Posterior vena cava (tissue), 2 donors: ENCODE data around the gene SUPT20HL1. TPM values are rescaled to one million over a fixed set of nuclear protein-coding genes. Genes with fewer than 3 reads are reported as not detected.
"Not testable (repeated sequence)": the region's sequence is repeated elsewhere in the genome, so short reads cannot be mapped to it uniquely, and the experiment has no call there.

ENCODE experiments used
- DNase-seq: peaks from one replicate; pipeline ENCODE4 v3.0.0-alpha.2; 2020; ENCODE audit warnings: low spot score
- intact Hi-C, 2 donors: fragments of 100-400 bp; cut with DNase I; formaldehyde crosslinking; loops; one replicate each; pipeline versions ENCODE4 v1.14.1 to v1.14.2; 2022 to 2023
- total RNA-seq, 2 donors: library from RNA; stranded (reverse); fragmentation: NEBNext Ultra II Directional; extraction: Animal tissue kit (Norgen Biotek cat#: 25700); gene quantifications; one replicate each; pipeline ENCODE4 v1.2.1, GENCODE V29; 2021
- donor health status: DM: yes; HTN: yes; CAD: no.
- donor health status: DM: yes; HTN: yes; CAD: no.

SUPT20HL1 gene
- total RNA-seq, 2 donors from 2014 or later, result 0.48 to 0.69 TPM

GRCh38 chrX:24357106-24357505 is 3.3 kb upstream of the SUPT20HL1 start:
- DNase-seq, result no peak
- intact Hi-C loops, result no loop called here

GRCh38 chrX:24362089-24362745 is 1.8 kb downstream of the SUPT20HL1 start:
- intact Hi-C loops, result loop anchor here in 1 of 2 donors (10.0 kb wide), 1 partner anchor 133 kb away; no protein-coding TSS in a partner anchor

GRCh38 chrX:24363432-24364181 is 3.2 kb downstream of the SUPT20HL1 start:
- intact Hi-C loops, result loop anchor here in 1 of 2 donors (10.0 kb wide), 1 partner anchor 131 kb away; no protein-coding TSS in a partner anchor
- DNase-seq, result not testable (repeated sequence)

More at GRCh38 chrX:24362089-24362745, 1.8 kb downstream of the SUPT20HL1 start:
- DNase-seq, result not testable (repeated sequence)

- no peak for DNase-seq
- intact Hi-C loops, result loop anchor here in 1 of 2 donors (10.0 kb wide), 1 partner anchor 130 kb away; no protein-coding TSS in a partner anchor
These were observed 3.9 kb downstream of the SUPT20HL1 start for GRCh38 chrX:24364326-24364725.

GRCh38 chrX:24364851-24365538 is 4.6 kb downstream of the SUPT20HL1 start:
- no peak for DNase-seq
- intact Hi-C loops, result loop anchor here in 1 of 2 donors (10.0 kb wide), 1 partner anchor 130 kb away; no protein-coding TSS in a partner anchor

- intact Hi-C loops, result loop anchor here in 1 of 2 donors (10.0 kb wide), 1 partner anchor 128 kb away; no protein-coding TSS in a partner anchor
- DNase-seq, result not testable (repeated sequence)
These were observed 6.4 kb downstream of the SUPT20HL1 start for GRCh38 chrX:24366762-24367400.

GRCh38 chrX:24369816-24370215 is 9.4 kb downstream of the SUPT20HL1 start:
- intact Hi-C loops, result loop anchor here in 1 of 2 donors (10.0 kb wide), 1 partner anchor 125 kb away; no protein-coding TSS in a partner anchor
- DNase-seq, result no peak

GRCh38 chrX:24371391-24371972 is 11.0 kb downstream of the SUPT20HL1 start:
- intact Hi-C loops, result no loop called here
- DNase-seq, result no peak

GRCh38 chrX:24372021-24372763 is 11.8 kb downstream of the SUPT20HL1 start:
- no peak for DNase-seq
- intact Hi-C loops, result no loop called here

- no peak for DNase-seq
- intact Hi-C loops, result no loop called here
These were observed 15.2 kb downstream of the SUPT20HL1 start for GRCh38 chrX:24375600-24376131.

GRCh38 chrX:24376403-24376802 is 16.0 kb downstream of the SUPT20HL1 start:
- DNase-seq, result no peak
- intact Hi-C loops, result no loop called here

- no peak for DNase-seq
- intact Hi-C loops, result no loop called here
These were observed 16.8 kb downstream of the SUPT20HL1 start for GRCh38 chrX:24377195-24377594.

GRCh38 chrX:24377911-24378468 is 17.6 kb downstream of the SUPT20HL1 start:
- DNase-seq, result no peak
- intact Hi-C loops, result no loop called here

GRCh38 chrX:24378706-24379105 is 18.3 kb downstream of the SUPT20HL1 start:
- no peak for DNase-seq
- intact Hi-C loops, result no loop called here

GRCh38 chrX:24380262-24381187 is 20.1 kb downstream of the SUPT20HL1 start:
- intact Hi-C loops, result no loop called here
- DNase-seq, result no peak

- intact Hi-C loops, DNase-seq: not testable (repeated sequence)
These were observed 21.9 kb downstream of the SUPT20HL1 start for GRCh38 chrX:24382315-24382714.

- intact Hi-C loops, result no loop called here
- no peak for DNase-seq
These were observed 27.3 kb downstream of the SUPT20HL1 start for GRCh38 chrX:24387724-24388123.
